Measurements from ENCODE around the gene TTC28. TPM values are rescaled to one million over a fixed set of nuclear protein-coding genes. Genes with fewer than 3 reads are reported as not detected.

The TTC28 gene
- total and polyA plus RNA-seq, 10 of the 15 experiments (the other 5 are each of a cell fraction or from before 2014, with no cell fraction given) = 0.15 to 8.4 (median 1.4) TPM

GRCh38 chr22:27966168-27967064 lies 713.2 kb downstream of the TTC28 start (continued):
- no peak for TF ChIP-seq ZSCAN29 (IDR thresholded peaks at IDR 0.05)
- TF ChIP-seq KAT2A (conservative IDR thresholded peaks at IDR 0.05; ENCODE audit: control insufficient read depth, low read depth, low read length) = no peak
- TF ChIP-seq SMARCA5 (IDR thresholded peaks at IDR 0.05) = no peak
- no peak for TF ChIP-seq LARP7 (IDR thresholded peaks at IDR 0.05)

- H3K4me3 ChIP-seq = no peak overlapping the region
- no peaks in the 10 kb centered on the region for H3K9me3 ChIP-seq (replicated peaks; ENCODE audit: control insufficient read depth, insufficient read depth, low read length)
- H2AFZ ChIP-seq (ENCODE audit: control insufficient read depth, low read depth, low read length) = no peak overlapping the region
- TF ChIP-seq SUPT20H (IDR thresholded peaks at IDR 0.05; ENCODE audit: borderline replicate concordance, control insufficient read depth, low read depth, low read length) (no peak), CEBPB (IDR thresholded peaks at IDR 0.05; ENCODE audit: borderline replicate concordance in 1 of 2, low read depth in 2 of 2, low read length in 2 of 2) (no peak), RFX5 (IDR thresholded peaks at IDR 0.05; ENCODE audit: low read depth, low read length) (no peak), KDM1A (IDR thresholded peaks at IDR 0.05; ENCODE audit: borderline replicate concordance) (no peak), TCF3 (IDR thresholded peaks at IDR 0.05; ENCODE audit: borderline replicate concordance, insufficient read depth, low read depth, low read length) (no peak), MEF2B (IDR thresholded peaks at IDR 0.05; ENCODE audit: partially characterized antibody, poor library complexity, severe bottlenecking) (no peak), CEBPZ (IDR thresholded peaks at IDR 0.05; ENCODE audit: low read depth, low read length) (no peak), BCL11A (IDR thresholded peaks at IDR 0.05; ENCODE audit: low read depth, low read length) (no peak), TARDBP (IDR thresholded peaks at IDR 0.05; ENCODE audit: borderline replicate concordance) (no peak)
- ChIA-PET POLR2A (no interaction called here), SMC1A (ENCODE audit: uncharacterized antibody, unreplicated experiment) (no interaction called here), CTCF (no interaction called here), RAD21 (ENCODE audit: unreplicated experiment) (no interaction called here)
- WGBS (ENCODE audit: insufficient coverage, insufficient replicate concordance, low lambda C conversion rate, missing lambda C conversion rate) = 44% methylated on average over 9 of the region's 9 CpGs
- no peak overlapping the region for H3K27ac ChIP-seq (ENCODE audit: control insufficient read depth, insufficient read depth)
- no peak for ATAC-seq
- no peaks in the 10 kb centered on the region for H4K20me1 ChIP-seq (ENCODE audit: control insufficient read depth, insufficient read depth)
- FAIRE-seq = no peak
- DNase-seq (ENCODE audit: low read depth, low spot score) = no peak
- no peaks in the 10 kb centered on the region for H3K79me2 ChIP-seq (ENCODE audit: control insufficient read depth, insufficient read depth, low read length)
- BruUV-seq (replicated peaks) = no TSS peak
- H3K36me3 ChIP-seq (ENCODE audit: control insufficient read depth in 2 of 2, insufficient read depth in 2 of 2, low read length in 1 of 2) = no peaks in the 10 kb centered on the region
- intact Hi-C loops (cut with micrococcal nuclease; ENCODE audit: unreplicated experiment) (no loop called here), in situ Hi-C loops (cut with MboI) (no loop called here)
- peaks cover 0 to 1% of the 10 kb centered on the region in 2 experiments; a peak in 1 of 4 replicates for H3K27me3 ChIP-seq (replicated peaks in 1 of 2; ENCODE audit: control insufficient read depth in 2 of 2, insufficient read depth in 2 of 2, low read length in 1 of 2)
- H3K4me2 ChIP-seq (ENCODE audit: control insufficient read depth, insufficient read depth) = no peak overlapping the region
- H3K4me1 ChIP-seq (ENCODE audit: control insufficient read depth, insufficient read depth, low read length) = no peaks in the 10 kb centered on the region
- no peak overlapping the region for H3K9ac ChIP-seq (ENCODE audit: control insufficient read depth, insufficient read depth, low read length)
Observed at GRCh38 chr22:27962268-27963044, 717.2 kb downstream of the TTC28 start.

Measured in GM12878 (cell line).